ENCODE results near the gene CIAO3.

CIAO3 gene

DNA sequence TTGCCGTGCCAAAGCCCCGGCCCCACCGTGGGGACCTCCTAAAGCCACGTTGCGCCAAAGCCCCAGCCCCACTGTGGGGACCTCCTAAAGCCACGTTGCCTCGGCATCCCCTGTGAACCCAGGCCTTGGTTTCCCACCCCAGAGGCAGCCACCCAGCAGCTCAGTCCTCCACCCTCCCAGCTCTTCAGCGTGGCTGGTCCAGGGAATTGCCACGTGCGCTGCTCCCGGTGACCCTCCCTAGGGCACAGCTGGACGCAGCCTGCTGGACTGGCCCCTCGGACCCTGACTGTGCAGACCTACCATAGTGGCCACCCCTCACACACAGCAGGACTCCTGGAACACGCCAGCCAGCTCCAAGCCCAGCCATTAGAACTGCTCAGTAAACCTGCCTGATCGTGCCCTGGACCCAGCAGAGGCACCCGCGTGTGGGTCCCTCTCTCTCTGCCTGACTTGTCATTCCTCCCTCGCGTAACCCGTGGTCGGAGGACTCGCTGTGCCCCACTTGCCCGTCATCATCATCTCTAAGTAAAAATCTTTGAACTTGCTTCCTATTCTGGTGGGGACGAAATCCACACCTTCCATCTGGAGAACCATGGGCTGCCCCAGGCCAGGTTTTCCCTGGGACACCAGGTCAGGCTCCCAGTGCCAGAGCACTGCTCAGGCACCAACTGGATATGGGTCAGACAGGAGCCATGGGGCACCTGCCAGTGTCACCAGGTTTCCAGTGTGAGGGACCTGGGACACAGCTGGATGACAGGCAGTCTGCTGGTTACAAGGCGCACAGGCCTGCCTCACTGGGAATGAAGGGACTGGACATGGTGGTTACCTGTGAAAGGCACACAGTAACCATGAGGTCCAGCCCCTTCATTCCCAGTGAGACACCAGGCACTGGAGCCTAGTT lies 5.6 kb downstream of the CIAO3 start:
- peak overlapping the region; percentile 96 for H3K27ac ChIP-seq
- no peak for TF ChIP-seq ZFX (IDR thresholded peaks at IDR 0.05; ENCODE audit: borderline replicate concordance)
- TF ChIP-seq, protein P1, sequence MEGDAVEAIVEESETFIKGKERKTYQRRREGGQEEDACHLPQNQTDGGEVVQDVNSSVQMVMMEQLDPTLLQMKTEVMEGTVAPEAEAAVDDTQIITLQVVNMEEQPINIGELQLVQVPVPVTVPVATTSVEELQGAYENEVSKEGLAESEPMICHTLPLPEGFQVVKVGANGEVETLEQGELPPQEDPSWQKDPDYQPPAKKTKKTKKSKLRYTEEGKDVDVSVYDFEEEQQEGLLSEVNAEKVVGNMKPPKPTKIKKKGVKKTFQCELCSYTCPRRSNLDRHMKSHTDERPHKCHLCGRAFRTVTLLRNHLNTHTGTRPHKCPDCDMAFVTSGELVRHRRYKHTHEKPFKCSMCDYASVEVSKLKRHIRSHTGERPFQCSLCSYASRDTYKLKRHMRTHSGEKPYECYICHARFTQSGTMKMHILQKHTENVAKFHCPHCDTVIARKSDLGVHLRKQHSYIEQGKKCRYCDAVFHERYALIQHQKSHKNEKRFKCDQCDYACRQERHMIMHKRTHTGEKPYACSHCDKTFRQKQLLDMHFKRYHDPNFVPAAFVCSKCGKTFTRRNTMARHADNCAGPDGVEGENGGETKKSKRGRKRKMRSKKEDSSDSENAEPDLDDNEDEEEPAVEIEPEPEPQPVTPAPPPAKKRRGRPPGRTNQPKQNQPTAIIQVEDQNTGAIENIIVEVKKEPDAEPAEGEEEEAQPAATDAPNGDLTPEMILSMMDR (IDR thresholded peaks at IDR 0.05) = no peak

DNA sequence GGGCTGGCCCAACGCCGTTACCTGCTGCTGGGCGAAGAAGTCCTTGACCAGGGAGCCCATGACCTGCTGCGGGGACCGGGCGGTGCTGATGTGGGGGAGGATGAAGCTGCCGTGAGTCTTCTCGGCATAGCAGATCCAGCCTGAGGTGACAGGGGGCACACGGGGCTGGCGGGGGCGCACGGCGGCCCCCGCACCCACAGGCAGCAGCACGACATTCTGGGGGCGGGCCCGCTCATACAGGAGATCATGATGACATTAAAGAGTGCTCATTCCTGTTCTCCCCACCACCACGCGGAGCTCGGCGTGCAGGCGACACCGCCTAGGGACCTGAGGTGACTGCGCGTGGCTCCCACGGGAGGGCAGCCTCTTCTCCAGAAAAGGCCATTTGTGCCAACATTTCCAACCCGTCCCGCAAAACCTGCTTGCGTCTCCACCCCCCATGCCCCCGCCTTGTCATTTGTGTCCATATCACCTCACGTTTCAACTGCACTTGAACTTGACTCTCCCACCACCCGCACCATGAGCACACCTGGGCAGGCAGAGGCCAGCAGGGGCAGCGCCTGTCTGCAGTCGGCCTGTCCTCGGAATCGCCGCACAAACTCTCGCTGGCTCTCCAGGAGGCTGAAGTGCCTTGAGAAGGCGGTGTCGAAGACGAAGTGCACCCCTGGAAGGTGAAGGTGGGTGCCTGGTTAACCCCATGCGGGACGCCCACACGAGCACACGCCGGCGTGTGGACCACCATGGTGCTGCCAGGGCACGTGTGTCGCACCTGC lies 6.4 kb downstream of the CIAO3 start:
- 0 out of 2 replicates have a peak overlapping the region, but pooled peaks have one; percentile 96 for H3K27ac ChIP-seq
- TF ChIP-seq, protein P1 (IDR thresholded peaks at IDR 0.05) = no peak
- no peak for TF ChIP-seq ZFX (IDR thresholded peaks at IDR 0.05; ENCODE audit: borderline replicate concordance)

DNA sequence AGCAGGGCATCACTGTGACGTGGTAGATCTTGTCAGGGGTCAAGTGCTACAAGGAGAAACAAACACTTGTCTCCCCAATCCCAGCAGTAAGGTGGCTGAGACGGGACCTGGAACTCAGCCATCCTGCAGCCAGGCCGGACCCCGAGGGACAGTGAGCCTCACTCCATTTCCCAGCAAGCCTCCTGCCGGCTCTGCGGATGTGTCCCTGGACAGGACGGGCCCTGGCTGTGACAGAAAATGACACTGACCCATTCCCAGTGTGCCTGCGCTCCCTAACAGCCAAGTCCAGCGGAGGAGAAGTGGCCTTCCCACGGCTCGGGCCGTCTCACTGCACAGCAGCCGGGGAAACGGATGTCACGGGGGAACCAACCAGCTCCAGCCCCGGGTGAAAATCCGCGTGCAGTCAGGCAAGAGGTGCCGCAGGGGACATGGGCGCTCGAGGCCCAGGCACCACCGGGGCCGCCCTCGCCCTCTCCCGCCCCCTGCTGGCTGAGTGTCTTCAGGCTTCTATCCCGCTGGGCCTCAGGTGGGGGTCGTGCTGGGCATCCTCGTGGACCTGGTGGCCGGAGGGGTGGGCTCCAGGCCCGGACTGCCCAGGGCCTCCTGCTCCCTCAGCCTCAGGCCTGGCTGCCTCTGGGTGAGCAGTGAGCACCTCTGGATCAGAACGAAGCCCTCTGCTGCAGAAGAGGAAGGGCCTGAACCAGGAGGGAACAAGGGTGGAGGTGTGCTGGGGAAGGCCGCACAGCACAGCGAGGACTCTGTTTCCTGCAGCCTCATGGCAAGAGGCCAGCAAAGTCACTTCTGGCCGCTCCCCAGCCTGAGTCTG lies 7.2 kb downstream of the CIAO3 start:
- H3K27ac ChIP-seq = no peak overlapping the region
- TF ChIP-seq, protein P1 (IDR thresholded peaks at IDR 0.05) = peak; percentile 80
- no peak for TF ChIP-seq ZFX (IDR thresholded peaks at IDR 0.05; ENCODE audit: borderline replicate concordance)

DNA sequence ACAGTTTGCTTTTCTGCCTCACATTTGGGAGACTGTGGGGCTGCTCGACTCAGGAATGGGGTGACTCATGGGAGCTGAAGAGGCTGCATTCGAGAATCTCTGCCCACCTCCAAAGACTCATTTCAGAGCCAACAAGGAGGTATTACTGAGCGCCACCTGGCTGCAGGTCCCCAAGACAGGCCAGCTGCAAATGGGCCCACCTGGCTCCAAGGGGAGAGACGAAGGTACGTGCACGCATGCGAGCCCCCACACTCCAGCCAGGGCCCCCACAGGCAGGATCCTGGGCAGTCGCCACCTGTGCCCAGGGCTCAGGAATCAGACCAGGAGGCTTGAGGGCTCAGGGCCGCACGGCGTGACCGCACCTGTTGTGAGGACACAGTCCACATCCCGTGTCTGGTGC lies 7.9 kb downstream of the CIAO3 start:
- no peak for TF ChIP-seq ZFX (IDR thresholded peaks at IDR 0.05; ENCODE audit: borderline replicate concordance)
- TF ChIP-seq, protein P1 (IDR thresholded peaks at IDR 0.05) = no peak
- no peak overlapping the region for H3K27ac ChIP-seq

DNA sequence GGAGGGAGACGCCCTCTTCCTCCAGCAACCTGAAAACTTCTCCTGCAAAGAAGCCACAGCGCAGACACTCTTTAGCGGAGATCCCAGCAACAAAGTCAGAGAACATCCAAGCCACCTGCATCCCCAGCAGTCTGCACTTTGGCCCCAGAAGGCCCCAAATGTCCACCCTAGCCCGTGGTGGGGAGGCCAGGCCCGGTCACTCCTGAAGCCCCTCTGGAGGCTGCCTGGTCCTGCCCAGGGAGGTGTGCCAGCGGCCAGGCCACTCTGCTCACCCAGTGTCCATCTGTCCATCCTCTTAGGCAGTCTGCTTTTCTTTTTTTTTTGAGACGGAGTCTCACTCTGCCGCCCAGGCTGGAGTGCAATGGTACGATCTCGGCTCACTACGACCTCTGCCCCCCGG lies 8.5 kb downstream of the CIAO3 start:
- peak overlapping the region; percentile 99 for H3K27ac ChIP-seq
- TF ChIP-seq, protein P1 (IDR thresholded peaks at IDR 0.05) = no peak
- no peak for TF ChIP-seq ZFX (IDR thresholded peaks at IDR 0.05; ENCODE audit: borderline replicate concordance)

DNA sequence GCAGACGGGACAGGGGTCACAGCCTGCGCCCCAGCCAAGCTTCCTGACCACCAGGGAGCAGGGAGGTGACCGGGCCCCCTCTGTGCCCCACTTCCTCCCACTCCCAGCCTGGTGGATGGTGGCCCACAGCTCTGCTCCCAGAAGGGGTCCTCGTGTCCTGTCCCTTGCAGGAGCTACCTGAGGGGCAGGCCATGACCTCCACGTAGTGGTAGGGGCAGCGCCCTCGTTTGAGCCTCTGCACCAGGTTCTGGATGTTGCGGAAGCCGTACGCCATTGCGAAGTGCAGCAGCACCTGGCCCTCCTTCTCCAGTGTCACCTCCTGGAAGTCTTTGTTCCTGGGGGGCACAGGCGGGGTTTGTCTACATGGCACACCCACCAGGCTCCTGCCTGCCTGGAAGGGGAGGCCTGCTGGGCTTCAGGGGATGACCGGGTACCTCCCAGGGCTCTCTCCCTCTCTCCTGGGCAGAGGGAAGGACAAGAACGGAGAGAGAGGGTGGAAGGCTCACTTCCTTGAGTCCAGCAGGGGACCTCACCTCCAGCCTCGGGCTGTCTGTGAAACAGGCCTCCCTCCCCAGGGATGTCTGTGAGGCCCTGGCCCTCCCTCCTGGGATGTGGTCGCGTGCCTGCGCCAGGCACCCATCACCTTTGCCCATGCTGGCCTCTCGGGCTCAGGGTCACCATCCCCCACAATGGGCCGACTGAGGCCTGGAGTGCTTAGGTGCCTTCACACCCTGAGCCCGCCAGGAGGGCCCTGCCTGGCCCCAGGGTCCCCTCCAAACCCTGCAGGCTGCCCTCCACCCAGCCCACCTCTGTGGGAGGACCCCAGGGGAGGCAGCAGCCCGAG lies 9.9 kb downstream of the CIAO3 start:
- H3K27ac ChIP-seq = peak overlapping the region; percentile 99

More for the DNA sequence above, 9.9 kb downstream of the CIAO3 start:
- no peak for TF ChIP-seq ZFX (IDR thresholded peaks at IDR 0.05; ENCODE audit: borderline replicate concordance)
- TF ChIP-seq, protein P1 (IDR thresholded peaks at IDR 0.05) = no peak

All from 22Rv1 (cell line).